Measurements from ENCODE around the gene RBL2.

RBL2 gene

GRCh38 chr16:53515259-53515658, 81.0 kb downstream of the RBL2 start:
- Histone ChIP-seq H3K9me3 (replicated peaks in 1 of 11) (peaks cover 33 to 43% (median 37%) of the 10 kb centered on the region in 11 experiments), H3K27ac (peak overlapping the region in 1 of 11 experiments; percentile 9; a peak in 1 of 22 replicates), H3K36me3 (peaks cover 0 to 7% (median 0%) of the 10 kb centered on the region in 11 experiments; a peak in 4 of 22 replicates), H3K9ac (no peak overlapping the region), H4K20me1 (no peaks in the 10 kb centered on the region), H3K4me3 (no peak overlapping the region), H3K27me3 (no peaks in the 10 kb centered on the region), H3K4me2 (peak overlapping the region in 6 of 11 experiments; percentile 4 to 92 (median 86); a peak in 5 of 22 replicates), H3K4me1 (peaks cover 45 to 60% (median 51%) of the 10 kb centered on the region in 10 experiments)
- TF ChIP-seq Cebpa-rat (IDR thresholded peaks at IDR 0.05) = no peak

- Histone ChIP-seq H3K9me3 (replicated peaks in 1 of 11) (peaks cover 33 to 43% (median 37%) of the 10 kb centered on the region in 11 experiments), H4K20me1 (no peaks in the 10 kb centered on the region), H3K4me1 (peaks cover 49 to 61% (median 54%) of the 10 kb centered on the region in 10 experiments), H3K27me3 (no peaks in the 10 kb centered on the region), H3K9ac (no peak overlapping the region), H3K27ac (peak overlapping the region in 2 of 11 experiments; percentile 9 to 92; a peak in 1 of 22 replicates), H3K4me3 (no peak overlapping the region), H3K36me3 (peaks cover 0 to 7% (median 0%) of the 10 kb centered on the region in 11 experiments; a peak in 4 of 22 replicates), H3K4me2 (peak overlapping the region in 10 of 11 experiments; percentile 31 to 95 (median 88); a peak in 18 of 22 replicates)
- no peak for TF ChIP-seq Cebpa-rat (IDR thresholded peaks at IDR 0.05)
Measured at GRCh38 chr16:53515811-53516210, 81.5 kb downstream of the RBL2 start.

- TF ChIP-seq Cebpa-rat (IDR thresholded peaks at IDR 0.05) = no peak
- no peaks in the 10 kb centered on the region for H4K20me1 ChIP-seq
- H3K4me2 ChIP-seq = peak overlapping the region; percentile 82 to 95 (median 91)
- H3K36me3 ChIP-seq = peaks cover 0 to 6% (median 0%) of the 10 kb centered on the region in 11 experiments; a peak in 4 of 22 replicates
- H3K9me3 ChIP-seq (replicated peaks in 1 of 11) = peaks cover 25 to 31% (median 28%) of the 10 kb centered on the region in 11 experiments
- H3K27ac ChIP-seq = peak overlapping the region in 10 of 11 experiments; percentile 73 to 96 (median 88); a peak in 21 of 22 replicates
- no peaks in the 10 kb centered on the region for H3K27me3 ChIP-seq
- H3K4me1 ChIP-seq = peaks cover 52 to 68% (median 61%) of the 10 kb centered on the region in 10 experiments
- peak overlapping the region in 8 of 10 experiments; percentile 42 to 59 (median 54); a peak in 11 of 20 replicates for H3K4me3 ChIP-seq
- H3K9ac ChIP-seq = peak overlapping the region in 10 of 11 experiments; percentile 64 to 82 (median 76); a peak in 16 of 22 replicates
Measured at GRCh38 chr16:53517851-53518250, 83.6 kb downstream of the RBL2 start.

GRCh38 chr16:53518550-53519416, 84.5 kb downstream of the RBL2 start:
- H3K4me1 ChIP-seq = peaks cover 52 to 68% (median 61%) of the 10 kb centered on the region in 10 experiments
- H3K27ac ChIP-seq = peak overlapping the region; percentile 37 to 96 (median 88); a peak in 21 of 22 replicates
- TF ChIP-seq Cebpa-rat (IDR thresholded peaks at IDR 0.05) = no peak
- peak overlapping the region; percentile 19 to 82 (median 75); a peak in 21 of 22 replicates for H3K9ac ChIP-seq
- H3K36me3 ChIP-seq = peaks cover 0 to 4% (median 0%) of the 10 kb centered on the region in 11 experiments; a peak in 2 of 22 replicates
- H4K20me1 ChIP-seq = no peaks in the 10 kb centered on the region
- peak overlapping the region; percentile 82 to 95 (median 91) for H3K4me2 ChIP-seq
- H3K27me3 ChIP-seq = no peaks in the 10 kb centered on the region
- peak overlapping the region; percentile 32 to 59 (median 53); a peak in 19 of 20 replicates for H3K4me3 ChIP-seq
- H3K9me3 ChIP-seq (replicated peaks in 1 of 11) = peaks cover 16 to 22% (median 18%) of the 10 kb centered on the region in 11 experiments

GRCh38 chr16:53519417-53520091, 85.3 kb downstream of the RBL2 start:
- Histone ChIP-seq H3K4me1 (peaks cover 52 to 75% (median 64%) of the 10 kb centered on the region in 10 experiments), H4K20me1 (no peaks in the 10 kb centered on the region), H3K9ac (peak overlapping the region; percentile 19 to 82 (median 75); a peak in 21 of 22 replicates), H3K4me3 (peak overlapping the region; percentile 32 to 59 (median 53); a peak in 17 of 20 replicates), H3K4me2 (peak overlapping the region; percentile 82 to 95 (median 91)), H3K9me3 (replicated peaks in 1 of 11) (peaks cover 8 to 14% (median 11%) of the 10 kb centered on the region in 11 experiments), H3K27ac (peak overlapping the region; percentile 35 to 96 (median 88); a peak in 21 of 22 replicates), H3K27me3 (no peaks in the 10 kb centered on the region), H3K36me3 (no peaks in the 10 kb centered on the region)
- TF ChIP-seq Cebpa-rat (IDR thresholded peaks at IDR 0.05) = no peak

GRCh38 chr16:53523126-53523804, 89.0 kb downstream of the RBL2 start:
- H3K4me1 ChIP-seq = peaks cover 21 to 66% (median 48%) of the 10 kb centered on the region in 10 experiments
- peak overlapping the region in 1 of 11 experiments; percentile 7; a peak in 1 of 22 replicates for H3K4me2 ChIP-seq
- no peak overlapping the region for H3K9ac ChIP-seq
- H3K9me3 ChIP-seq (replicated peaks in 1 of 11) = no peaks in the 10 kb centered on the region
- TF ChIP-seq Cebpa-rat (IDR thresholded peaks at IDR 0.05) = no peak
- no peaks in the 10 kb centered on the region for H4K20me1 ChIP-seq
- H3K36me3 ChIP-seq = no peaks in the 10 kb centered on the region
- H3K4me3 ChIP-seq = no peak overlapping the region
- H3K27me3 ChIP-seq = no peaks in the 10 kb centered on the region
- H3K27ac ChIP-seq = peak overlapping the region in 1 of 11 experiments; percentile 21; a peak in 1 of 22 replicates

GRCh38 chr16:53523971-53524548, 89.8 kb downstream of the RBL2 start:
- no peak for TF ChIP-seq Cebpa-rat (IDR thresholded peaks at IDR 0.05)
- no peaks in the 10 kb centered on the region for H3K9me3 ChIP-seq (replicated peaks in 1 of 11)
- peak overlapping the region in 2 of 11 experiments; percentile 21 to 24; a peak in 3 of 22 replicates for H3K27ac ChIP-seq
- H3K9ac ChIP-seq = no peak overlapping the region
- peak overlapping the region in 2 of 11 experiments; percentile 59 to 69; a peak in 2 of 22 replicates for H3K4me2 ChIP-seq
- H3K4me1 ChIP-seq = peaks cover 13 to 67% (median 42%) of the 10 kb centered on the region in 10 experiments
- H3K27me3 ChIP-seq = no peaks in the 10 kb centered on the region
- no peaks in the 10 kb centered on the region for H4K20me1 ChIP-seq
- no peaks in the 10 kb centered on the region for H3K36me3 ChIP-seq
- no peak overlapping the region for H3K4me3 ChIP-seq

- no peaks in the 10 kb centered on the region for H3K27me3 ChIP-seq
- no peak overlapping the region for H3K27ac ChIP-seq
- H3K4me3 ChIP-seq = no peak overlapping the region
- H4K20me1 ChIP-seq = no peaks in the 10 kb centered on the region
- H3K9me3 ChIP-seq (replicated peaks in 1 of 11) = no peaks in the 10 kb centered on the region
- H3K4me2 ChIP-seq = peak overlapping the region in 2 of 11 experiments; percentile 3 to 17; a peak in 1 of 22 replicates
- H3K9ac ChIP-seq = no peak overlapping the region
- TF ChIP-seq Cebpa-rat (IDR thresholded peaks at IDR 0.05) = no peak
- peaks cover 0 to 43% (median 19%) of the 10 kb centered on the region in 10 experiments; a peak in 13 of 20 replicates for H3K4me1 ChIP-seq
- H3K36me3 ChIP-seq = no peaks in the 10 kb centered on the region
Measured at GRCh38 chr16:53528797-53529196, 94.5 kb downstream of the RBL2 start.
